ENCODE results near the gene UGT1A10.

DNA sequence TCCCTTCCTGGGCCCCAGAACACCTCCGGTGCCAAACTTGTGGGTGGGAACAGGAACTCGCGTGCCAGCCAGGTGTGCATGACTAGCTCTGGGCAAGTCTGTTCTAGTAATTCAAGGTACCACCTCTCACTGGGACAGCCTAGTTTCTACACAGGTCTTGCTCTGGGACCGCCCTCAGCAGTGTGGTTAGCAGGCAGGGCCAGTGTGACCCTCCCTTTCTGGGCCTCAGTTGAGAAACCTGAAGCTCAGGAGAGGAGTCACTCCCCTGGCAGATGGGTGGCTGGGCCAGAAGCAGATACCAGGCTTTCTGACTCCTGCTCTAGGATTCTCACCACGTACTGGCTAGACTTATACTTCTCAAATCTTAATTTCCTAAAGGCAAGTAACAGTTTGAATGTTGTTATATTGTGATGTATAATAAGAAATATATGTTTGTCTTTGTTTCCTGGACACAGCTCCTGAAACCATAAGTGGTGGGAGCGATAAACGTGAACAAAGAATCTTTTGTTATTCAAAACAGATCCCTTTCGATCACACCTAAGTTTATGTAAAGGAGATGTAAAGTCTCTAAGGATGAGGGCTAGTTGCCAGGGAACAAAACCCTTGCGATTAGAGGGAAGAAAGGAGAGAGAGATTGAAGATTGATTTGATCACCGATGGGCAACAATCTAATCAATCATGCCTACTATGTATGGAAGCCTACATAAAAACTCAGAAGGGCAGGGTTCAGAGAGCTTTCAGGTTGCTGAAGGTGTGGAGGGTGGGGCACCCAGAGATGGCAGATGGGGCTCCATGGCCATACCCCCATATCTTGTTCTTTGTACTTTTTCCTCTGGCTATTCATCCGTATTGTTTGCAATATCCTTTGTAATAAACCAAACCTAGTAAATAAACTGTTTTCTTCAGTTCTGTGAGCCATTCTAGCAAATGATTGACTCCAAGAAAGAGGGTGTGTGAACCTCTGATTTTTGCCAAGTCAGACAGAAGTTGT is 55.5 kb downstream of the UGT1A10 start:
- no peak for TF ChIP-seq CTCF (IDR thresholded peaks at IDR 0.05)
- TF ChIP-seq POLR2A (IDR thresholded peaks at IDR 0.05): no peak
